COLO668 (cell line): ENCODE data around the gene HINT2.
A peak's percentile ranks its signal among the peaks of the same experiment; 100 is the strongest.

Experiments
- DNase-seq: peaks from one replicate; lab custom pipeline; 2025; ENCODE audit not compliant: unreplicated experiment; lab: John Stamatoyannopoulos, UW

HINT2 gene

GRCh38 chr9:35814841-35815543 lies at the start of gene HINT2:
HINT2 (minus strand) TSS chr9:35815042; CDS start chr9:35814979, 63 bp downstream.
- DNase-seq, result peak; percentile 97

GRCh38 chr9:35863583-35863982 lies 48.7 kb upstream of the HINT2 start:
- no peak for DNase-seq

DNA sequence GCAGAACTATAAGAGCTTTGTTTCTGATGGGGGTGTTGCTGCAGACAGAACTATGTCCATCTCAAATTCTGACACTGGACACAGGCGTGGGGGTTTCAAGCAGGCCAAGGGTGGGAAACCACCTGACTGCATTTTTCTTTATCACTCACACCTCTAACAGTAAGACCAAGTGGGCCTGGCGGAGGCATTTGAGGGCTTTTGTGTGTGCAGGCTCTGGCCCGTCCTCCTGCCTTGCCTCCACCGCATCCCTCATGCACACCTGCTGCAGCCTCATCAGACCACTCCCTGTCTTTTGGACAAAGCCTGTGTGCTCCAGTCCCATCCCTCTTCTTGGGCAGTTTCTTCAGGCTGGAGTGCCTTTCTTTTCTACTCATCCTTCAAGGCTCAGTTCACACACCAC lies 47.5 kb upstream of the HINT2 start:
- no peak for DNase-seq

DNA sequence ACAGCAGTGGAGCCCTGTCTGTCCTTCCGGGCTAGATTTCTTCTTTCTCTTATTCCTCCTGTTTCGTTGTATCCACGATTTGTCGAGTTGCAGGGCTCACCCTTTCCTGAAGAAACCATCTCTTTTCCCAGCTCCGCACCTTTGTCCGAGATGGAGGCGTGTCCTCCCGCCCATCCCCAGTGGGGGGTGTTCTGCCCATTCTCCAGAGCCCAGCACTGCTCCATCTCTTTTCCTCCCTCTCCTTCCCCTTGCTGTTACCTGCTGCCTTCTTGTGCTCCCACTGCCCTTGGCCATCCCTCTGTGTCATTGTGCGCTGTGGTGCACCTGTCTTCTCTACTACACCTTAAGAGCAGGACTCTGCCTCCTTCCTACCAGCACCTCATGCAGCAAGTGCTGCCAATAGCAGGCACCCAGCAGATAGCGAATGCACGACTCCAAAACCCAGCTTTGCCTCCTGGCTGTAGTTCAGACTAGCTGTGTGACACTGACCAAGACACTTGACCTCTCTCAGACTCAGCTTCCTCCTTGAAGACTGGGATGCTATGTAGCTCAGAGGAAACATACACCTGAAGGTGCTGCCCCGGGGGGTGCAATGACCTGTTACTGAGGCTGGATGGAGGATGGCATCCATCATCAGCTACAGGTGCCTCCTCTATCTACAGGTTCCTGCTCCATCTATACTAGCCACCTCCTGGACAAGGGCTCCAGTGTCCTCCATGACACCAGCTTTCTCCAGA lies 46.5 kb upstream of the HINT2 start:
- no peak for DNase-seq

GRCh38 chr9:35859990-35860339 lies 45.1 kb upstream of the HINT2 start:
- no peak for DNase-seq

DNA sequence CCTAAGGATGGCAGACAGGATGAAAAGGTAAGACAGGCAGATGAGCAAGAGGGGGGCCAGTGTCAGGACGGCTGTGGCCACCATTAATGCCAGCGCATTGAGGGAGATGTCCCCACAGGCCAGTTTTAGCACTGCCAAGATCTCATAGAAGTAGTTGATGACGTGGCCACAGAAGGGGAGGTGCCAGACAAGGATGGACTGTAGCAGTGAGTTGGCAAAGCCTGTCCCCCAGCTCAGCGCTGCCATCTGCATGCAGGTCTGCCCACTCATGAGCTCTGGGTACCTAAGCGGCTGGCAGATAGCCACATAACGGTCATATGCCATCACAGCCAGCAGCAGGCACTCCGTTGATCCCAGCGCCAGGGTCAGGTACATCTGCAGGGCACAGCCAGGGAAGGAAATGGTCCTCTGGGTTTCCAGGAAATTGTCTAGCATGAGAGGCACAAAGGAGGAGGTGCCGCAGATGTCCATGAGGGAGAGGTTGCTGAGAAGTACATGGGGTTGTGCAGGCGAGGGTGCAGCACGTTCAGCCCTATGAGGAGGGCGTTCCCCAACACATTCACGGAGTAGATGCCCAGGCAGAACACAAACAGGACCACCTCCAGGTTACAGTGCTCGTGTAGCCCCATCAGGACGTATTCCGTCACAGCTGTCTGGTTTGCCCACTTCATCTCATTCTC lies 44.6 kb upstream of the HINT2 start:
- no peak for DNase-seq

DNA sequence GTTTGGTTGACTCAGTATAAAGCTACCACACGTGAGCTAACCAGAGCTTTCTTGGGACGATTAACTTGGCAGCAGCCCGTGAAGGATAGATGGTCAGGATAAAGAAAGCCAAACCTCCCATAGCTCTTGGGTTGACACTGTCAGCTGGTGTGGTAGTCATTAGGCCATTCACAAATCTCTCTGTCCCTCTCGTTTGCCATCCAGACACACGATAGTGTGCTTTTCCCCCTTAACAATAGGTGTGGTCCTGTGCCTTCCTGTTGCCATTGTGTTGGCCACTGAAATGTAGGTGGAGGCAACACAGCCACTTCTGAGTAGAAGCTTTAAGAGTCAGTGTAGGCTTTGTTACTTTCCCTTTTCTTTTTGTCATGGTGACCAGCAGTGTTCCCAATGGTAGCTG lies 43.6 kb upstream of the HINT2 start:
- no peak for DNase-seq

DNA sequence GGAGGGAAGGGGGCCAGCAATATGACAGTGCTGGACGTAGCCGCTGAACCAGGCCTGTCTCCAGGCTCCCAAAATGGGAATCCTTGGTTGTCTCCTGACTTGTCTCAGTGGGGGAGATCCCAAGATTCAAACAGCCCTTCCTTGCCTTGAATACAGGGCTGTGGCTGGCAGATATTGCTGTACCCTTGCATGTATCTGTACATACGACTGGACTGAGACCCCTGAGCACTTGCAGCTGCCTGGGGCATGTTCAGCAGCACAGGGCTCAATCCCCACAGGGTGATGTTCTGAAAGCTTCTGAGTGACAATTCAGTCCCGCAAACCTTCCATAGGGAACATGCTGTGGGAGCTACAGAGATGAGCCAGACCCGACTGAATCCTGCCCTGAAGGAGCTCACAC lies 42.0 kb upstream of the HINT2 start:
- no peak for DNase-seq

GRCh38 chr9:35856206-35856605 lies 41.4 kb upstream of the HINT2 start:
- no peak for DNase-seq

- no peak for DNase-seq
Observed at GRCh38 chr9:35854091-35854762, 39.4 kb upstream of the HINT2 start.

DNA sequence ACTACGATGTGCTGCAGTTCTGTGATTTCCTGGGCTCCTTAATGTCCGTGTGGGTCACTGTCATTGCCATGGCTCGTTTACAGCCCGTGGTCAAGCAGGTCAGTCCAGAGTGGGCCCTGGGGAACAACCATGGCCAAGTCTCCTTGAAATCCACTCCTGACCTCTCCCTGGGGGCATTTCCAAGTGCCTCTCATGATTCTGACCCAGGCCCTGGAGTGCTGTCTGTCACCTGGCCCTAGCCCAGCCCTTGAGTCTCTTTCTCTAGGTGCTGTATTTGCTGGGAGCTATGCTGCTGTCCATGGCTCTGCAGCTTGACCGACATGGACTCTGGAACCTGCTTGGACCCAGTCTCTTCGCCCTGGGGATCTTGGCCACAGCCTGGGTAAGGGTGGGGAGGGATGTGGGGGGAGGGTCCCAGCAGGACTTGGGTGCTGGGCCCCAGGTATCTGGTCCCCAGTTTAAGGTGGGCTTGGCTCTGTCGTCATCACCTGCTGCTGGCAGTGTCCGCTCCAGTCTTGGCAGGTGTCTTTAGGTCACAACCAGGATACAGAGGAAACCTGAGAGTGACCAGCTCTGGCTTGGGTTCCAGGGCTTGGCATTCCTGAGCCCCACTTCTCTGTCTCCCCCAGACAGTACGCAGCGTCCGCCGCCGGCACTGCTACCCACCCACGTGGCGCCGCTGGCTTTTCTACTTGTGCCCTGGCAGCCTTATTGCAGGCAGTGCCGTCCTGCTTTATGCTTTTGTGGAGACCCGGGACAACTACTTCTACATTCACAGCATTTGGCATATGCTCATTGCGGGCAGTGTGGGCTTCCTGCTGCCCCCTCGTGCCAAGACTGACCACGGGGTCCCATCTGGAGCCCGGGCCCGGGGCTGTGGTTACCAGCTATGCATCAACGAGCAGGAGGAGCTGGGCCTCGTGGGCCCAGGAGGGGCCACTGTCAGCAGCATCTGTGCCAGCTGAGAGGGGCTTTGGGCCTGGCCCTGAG lies 38.3 kb upstream of the HINT2 start:
- DNase-seq, result no peak

- DNase-seq, result no peak
Observed at GRCh38 chr9:35852267-35852815, 37.5 kb upstream of the HINT2 start.

- no peak for DNase-seq
Observed at GRCh38 chr9:35847792-35848572, 33.1 kb upstream of the HINT2 start.

DNA sequence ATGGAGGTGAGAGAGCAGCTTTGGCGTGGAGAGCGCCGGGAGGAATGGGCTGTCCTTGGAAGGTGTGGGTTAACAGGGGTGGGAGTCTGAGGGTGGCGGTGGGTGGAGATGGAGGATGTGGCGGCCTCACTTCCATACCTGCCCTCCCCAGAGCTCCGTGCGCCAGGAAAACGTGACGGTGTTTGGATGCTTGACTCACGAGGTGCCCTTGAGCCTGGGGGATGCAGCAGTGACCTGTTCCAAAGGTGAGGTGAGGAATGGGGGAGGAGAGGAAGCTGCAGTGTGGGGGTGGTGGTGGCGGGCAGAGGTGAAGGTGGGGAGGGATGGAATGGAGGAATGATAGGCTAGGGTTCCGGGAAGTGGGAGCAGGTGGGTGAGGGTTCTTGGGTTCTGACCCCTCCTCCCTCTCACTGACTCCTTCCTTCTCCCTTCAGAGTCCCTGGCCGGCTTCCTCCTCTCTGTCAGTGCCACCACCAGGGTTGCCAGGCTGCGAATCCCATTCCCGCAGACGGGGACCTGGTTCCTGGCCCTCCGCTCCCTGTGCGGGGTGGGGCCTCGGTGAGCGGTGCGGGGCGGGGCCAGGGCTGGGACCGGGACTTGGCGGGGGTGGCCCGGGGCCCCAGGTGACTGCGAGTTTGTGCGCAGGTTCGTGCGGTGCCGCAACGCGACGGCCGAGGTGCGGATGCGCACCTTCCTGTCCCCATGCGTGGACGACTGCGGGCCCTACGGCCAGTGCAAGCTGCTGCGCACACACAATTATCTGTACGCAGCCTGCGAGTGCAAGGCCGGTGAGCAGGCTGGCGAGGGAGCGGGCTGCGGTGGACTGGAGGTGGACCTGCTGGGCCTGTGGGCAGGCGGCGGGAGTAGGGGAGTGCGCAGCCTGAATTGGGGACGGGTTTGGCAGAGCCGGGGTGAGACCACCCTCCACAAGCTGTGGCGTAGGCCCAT lies 31.3 kb upstream of the HINT2 start:
- DNase-seq, result no peak

- DNase-seq, result no peak
Observed at GRCh38 chr9:35844628-35845270, 29.9 kb upstream of the HINT2 start.

DNA sequence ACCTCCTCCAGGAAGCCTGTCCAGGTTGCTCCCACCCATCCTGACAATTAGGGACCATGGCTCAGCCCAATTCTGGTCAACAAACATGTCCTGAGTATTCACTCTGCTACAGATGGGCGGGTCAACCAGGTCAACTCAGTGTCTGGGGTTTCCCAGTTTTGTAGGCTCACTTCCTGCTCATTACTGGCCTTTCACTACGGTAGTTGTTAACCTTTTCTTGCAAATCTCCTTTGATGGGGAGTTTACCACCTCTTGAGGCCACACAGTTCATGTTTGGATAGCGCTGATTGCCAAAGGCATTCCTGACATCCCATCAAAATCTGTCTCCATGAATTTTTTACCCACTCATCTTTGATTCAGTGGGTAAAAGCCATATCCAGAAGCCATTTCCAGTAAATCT lies 28.0 kb upstream of the HINT2 start:
- DNase-seq, result no peak

GRCh38 chr9:35842020-35842745 lies 27.3 kb upstream of the HINT2 start:
- DNase-seq, result no peak
